Measurements from ENCODE around the gene SPTBN4.

The SPTBN4 gene

GRCh38 chr19:40576585-40577451 is 110.0 kb downstream of the SPTBN4 start, which contains the start of gene SHKBP1:
TSS of gene SHKBP1 (plus strand) at chr19:40576873. CDS start at chr19:40576900, 27 bp downstream.
- Histone ChIP-seq H3K27me3 (ENCODE audit: insufficient read depth, low read length) (no peaks in the 10 kb centered on the region), H3K4me3 (ENCODE audit: low read depth, low read length, poor library complexity, severe bottlenecking) (peak within 1 kb of the TSS; percentile 93), H3K79me2 (ENCODE audit: insufficient read depth, low read length) (no peaks in the 10 kb centered on the region), H3K36me3 (ENCODE audit: insufficient read depth, low read length) (peaks cover 29% of the 10 kb centered on the region), H3K9me3 (ENCODE audit: low read length) (no peaks in the 10 kb centered on the region), H2AFZ (ENCODE audit: low read length) (peak within 1 kb of the TSS; percentile 23; the same call in 1 of the 2 replicates), H3K4me1 (ENCODE audit: insufficient read depth, low read length, severe bottlenecking) (peaks cover 21% of the 10 kb centered on the region), H3K9me2 (ENCODE audit: low read depth, low read length) (no peaks in the 10 kb centered on the region), H3K9ac (ENCODE audit: low read length) (peak within 1 kb of the TSS; percentile 65), H3K27ac (ENCODE audit: low read depth, low read length, poor library complexity, severe bottlenecking) (peak within 1 kb of the TSS; percentile 32), H3K4me2 (ENCODE audit: low read length) (peak within 1 kb of the TSS; percentile 94), H3F3A (ENCODE audit: insufficient read depth, low read length) (no peaks in the 10 kb centered on the region), H4K20me1 (ENCODE audit: insufficient read depth, low read length) (no peaks in the 10 kb centered on the region)
- no peak for TF ChIP-seq CTCF (IDR thresholded peaks at IDR 0.05; ENCODE audit: low read length)
- TF ChIP-seq EZH2 (IDR thresholded peaks at IDR 0.05; ENCODE audit: borderline replicate concordance, low read length), result no peak

GRCh38 chr19:40578442-40578908 is 111.7 kb downstream of the SPTBN4 start:
- 0 out of 2 replicates have a peak overlapping the region, but pooled peaks have one; percentile 94 for H3K4me2 ChIP-seq (ENCODE audit: low read length)
- H3K4me3 ChIP-seq (ENCODE audit: low read depth, low read length, poor library complexity, severe bottlenecking), result no peak overlapping the region
- no peaks in the 10 kb centered on the region for H3K27me3 ChIP-seq (ENCODE audit: insufficient read depth, low read length)
- TF ChIP-seq EZH2 (IDR thresholded peaks at IDR 0.05; ENCODE audit: borderline replicate concordance, low read length) (no peak), CTCF (IDR thresholded peaks at IDR 0.05; ENCODE audit: low read length) (no peak)
- no peak overlapping the region for H3K27ac ChIP-seq (ENCODE audit: low read depth, low read length, poor library complexity, severe bottlenecking)
- peaks cover 39% of the 10 kb centered on the region for H3K36me3 ChIP-seq (ENCODE audit: insufficient read depth, low read length)
- H3K9me3 ChIP-seq (ENCODE audit: low read length), result no peaks in the 10 kb centered on the region
- no peaks in the 10 kb centered on the region for H3F3A ChIP-seq (ENCODE audit: insufficient read depth, low read length)
- no peak overlapping the region for H3K9ac ChIP-seq (ENCODE audit: low read length)
- H3K9me2 ChIP-seq (ENCODE audit: low read depth, low read length), result no peaks in the 10 kb centered on the region
- peaks cover 21% of the 10 kb centered on the region for H3K4me1 ChIP-seq (ENCODE audit: insufficient read depth, low read length, severe bottlenecking)
- H4K20me1 ChIP-seq (ENCODE audit: insufficient read depth, low read length), result no peaks in the 10 kb centered on the region
- H2AFZ ChIP-seq (ENCODE audit: low read length), result no peak overlapping the region
- H3K79me2 ChIP-seq (ENCODE audit: insufficient read depth, low read length), result no peaks in the 10 kb centered on the region

GRCh38 chr19:40580619-40581018 is 113.8 kb downstream of the SPTBN4 start:
- no peaks in the 10 kb centered on the region for H3K27me3 ChIP-seq (ENCODE audit: insufficient read depth, low read length)
- H2AFZ ChIP-seq (ENCODE audit: low read length), result no peak overlapping the region
- no peaks in the 10 kb centered on the region for H3K9me2 ChIP-seq (ENCODE audit: low read depth, low read length)
- no peaks in the 10 kb centered on the region for H3F3A ChIP-seq (ENCODE audit: insufficient read depth, low read length)
- H3K9ac ChIP-seq (ENCODE audit: low read length), result no peak overlapping the region
- peaks cover 20% of the 10 kb centered on the region for H3K4me1 ChIP-seq (ENCODE audit: insufficient read depth, low read length, severe bottlenecking)
- H3K4me2 ChIP-seq (ENCODE audit: low read length), result no peak overlapping the region
- no peak overlapping the region for H3K27ac ChIP-seq (ENCODE audit: low read depth, low read length, poor library complexity, severe bottlenecking)
- H3K4me3 ChIP-seq (ENCODE audit: low read depth, low read length, poor library complexity, severe bottlenecking), result no peak overlapping the region
- peaks cover 56% of the 10 kb centered on the region for H3K36me3 ChIP-seq (ENCODE audit: insufficient read depth, low read length)
- H3K79me2 ChIP-seq (ENCODE audit: insufficient read depth, low read length), result no peaks in the 10 kb centered on the region
- TF ChIP-seq CTCF (IDR thresholded peaks at IDR 0.05; ENCODE audit: low read length) (no peak), EZH2 (IDR thresholded peaks at IDR 0.05; ENCODE audit: borderline replicate concordance, low read length) (no peak)
- H3K9me3 ChIP-seq (ENCODE audit: low read length), result no peaks in the 10 kb centered on the region
- H4K20me1 ChIP-seq (ENCODE audit: insufficient read depth, low read length), result no peaks in the 10 kb centered on the region

Measured in OCI-LY1 (cell line).